Calu3 (cell line): Measurements from ENCODE around the gene RPL32. TPM values are rescaled to one million over a fixed set of nuclear protein-coding genes. Genes with fewer than 3 reads are reported as not detected.

ENCODE experiments used
- BruUV-seq: library from RNA; stranded (reverse); fragments of 400-500 nt; replicated peaks from 2 replicates; lab custom pipeline; 2021; lab: Mats Ljungman, UMichigan
- CTCF ChIA-PET: fragments of 300-600 bp; sonication (Branson Sonifier 250); formaldehyde crosslinking; loops from one replicate; lab custom pipeline; 2022; ENCODE audit warnings: antibody characterized with exemption; lab: Charles Lee
- DNase-seq: peaks from one replicate; pipeline ENCODE4 v3.0.0; 2022
- H3K27ac Mint-ChIP-seq: one replicate; pipeline ENCODE4 v1.8.0; 2022; ENCODE audit warnings: mixed read lengths; ENCODE audit not compliant: unreplicated experiment
- H3K27me3 Mint-ChIP-seq: one replicate; pipeline ENCODE4 v1.8.0; 2022; ENCODE audit warnings: mixed read lengths; ENCODE audit not compliant: unreplicated experiment
- H3K36me3 Mint-ChIP-seq: one replicate; pipeline ENCODE4 v1.8.0; 2022; ENCODE audit warnings: mild to moderate bottlenecking, moderate library complexity, mixed read lengths; ENCODE audit not compliant: insufficient read depth, unreplicated experiment
- H3K4me1 Mint-ChIP-seq: one replicate; pipeline ENCODE4 v1.8.0; 2022; ENCODE audit warnings: mild to moderate bottlenecking, low read depth, mixed read lengths; ENCODE audit not compliant: unreplicated experiment
- H3K4me3 Mint-ChIP-seq: one replicate; pipeline ENCODE4 v1.8.0; 2022; ENCODE audit warnings: mild to moderate bottlenecking, low read depth, moderate library complexity, mixed read lengths; ENCODE audit not compliant: unreplicated experiment
- H3K9me3 Mint-ChIP-seq: one replicate; pipeline ENCODE4 v1.8.0; 2022; ENCODE audit warnings: low read depth, mixed read lengths; ENCODE audit not compliant: unreplicated experiment
- CTCF ChIP-seq: fragments of 200-600 bp; IDR thresholded peaks from one replicate; pipeline ENCODE4 v1.8.0; 2022; ENCODE audit warnings: antibody characterized with exemption; ENCODE audit not compliant: unreplicated experiment
- intact Hi-C: fragments of 100-400 bp; cut with micrococcal nuclease; formaldehyde crosslinking; loops from one replicate; pipeline ENCODE4 v1.10.0; 2022; ENCODE audit not compliant: unreplicated experiment
- total RNA-seq: library from RNA; stranded (reverse); gene quantifications from 2 replicates; pipeline ENCODE4 v1.2.3, GENCODE V29; 2022

Gene RPL32
- total RNA-seq, 1 experiment from 2014 or later, result 1,222 TPM

DNA sequence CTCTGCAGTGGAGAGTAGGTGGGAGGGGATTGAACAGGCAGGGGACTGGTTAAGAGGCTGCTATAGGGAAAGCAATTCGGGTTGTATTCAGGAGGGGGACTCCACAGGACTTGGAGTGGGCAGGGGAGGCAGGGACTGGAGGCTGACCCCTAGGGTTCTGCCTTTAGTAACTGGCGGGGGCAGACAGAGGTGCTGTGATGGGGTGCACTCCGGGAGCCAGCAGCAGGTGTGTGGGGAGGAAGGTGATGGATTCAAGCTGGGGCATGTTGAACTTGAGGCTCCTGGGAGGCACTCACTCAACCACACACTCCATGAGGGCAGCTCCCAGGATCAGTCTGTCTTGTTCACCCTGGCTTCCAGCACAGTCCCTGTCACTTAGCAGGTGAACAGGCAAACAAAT is 32.4 kb downstream of the RPL32 start:
- H3K4me1 Mint-ChIP-seq, result peaks cover 8% of the 10 kb centered on the region
- intact Hi-C loops, result no loop called here
- no peak for TF ChIP-seq CTCF
- H3K4me3 Mint-ChIP-seq, result peak overlapping the region; percentile 68
- peaks cover 16% of the 10 kb centered on the region for H3K27me3 Mint-ChIP-seq
- no peaks in the 10 kb centered on the region for H3K9me3 Mint-ChIP-seq
- CTCF ChIA-PET, result interaction anchor here (0.6 kb wide), 1 partner anchor 176 kb away, joined by 3 read pairs; no protein-coding TSS in a partner anchor
- BruUV-seq, result no TSS peak
- no peak for DNase-seq
- no peak overlapping the region for H3K27ac Mint-ChIP-seq
- peaks cover 8% of the 10 kb centered on the region for H3K36me3 Mint-ChIP-seq

DNA sequence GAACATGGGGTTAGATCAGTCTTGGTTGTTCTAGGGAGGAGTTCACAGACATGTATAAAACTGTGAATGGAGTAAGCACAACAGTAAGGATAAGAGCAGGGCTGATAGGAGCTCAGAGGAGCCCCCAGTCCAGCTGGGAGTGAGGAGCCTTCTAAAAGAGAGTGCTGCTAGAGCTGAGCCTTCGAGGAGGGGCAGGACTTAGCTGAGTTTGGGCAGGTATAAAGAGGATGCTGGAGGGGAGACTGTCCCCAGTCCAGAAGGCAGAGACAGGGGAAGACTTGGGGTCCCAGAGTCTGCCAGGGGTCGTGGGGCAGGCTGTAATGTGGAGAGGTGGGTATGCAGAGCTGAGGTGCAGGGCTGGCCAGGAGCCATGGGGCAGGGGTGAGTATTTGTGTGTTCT is 32.8 kb downstream of the RPL32 start:
- BruUV-seq, result no TSS peak
- Mint-ChIP-seq H3K4me3 (peak overlapping the region; percentile 68), H3K27me3 (peaks cover 16% of the 10 kb centered on the region)

GRCh38 chr3:12807601-12808359 is 33.6 kb downstream of the RPL32 start:
- DNase-seq, result no peak
- no peak for TF ChIP-seq CTCF
- Mint-ChIP-seq H3K27ac (no peak overlapping the region), H3K4me3 (no peak overlapping the region), H3K4me1 (peaks cover 8% of the 10 kb centered on the region), H3K36me3 (peaks cover 8% of the 10 kb centered on the region), H3K27me3 (peaks cover 16% of the 10 kb centered on the region), H3K9me3 (no peaks in the 10 kb centered on the region)
- CTCF ChIA-PET, result interaction anchor here (1.0 kb wide), 1 partner anchor 20 kb away, joined by 3 read pairs; no protein-coding TSS in a partner anchor
- intact Hi-C loops, result no loop called here
- BruUV-seq, result no TSS peak

More for the DNA sequence above, 32.8 kb downstream of the RPL32 start:
- Mint-ChIP-seq H3K9me3 (no peaks in the 10 kb centered on the region), H3K36me3 (peaks cover 8% of the 10 kb centered on the region), H3K4me1 (peaks cover 8% of the 10 kb centered on the region), H3K27ac (no peak overlapping the region)
- TF ChIP-seq CTCF, result no peak
- DNase-seq, result no peak
- CTCF ChIA-PET, result interaction anchor here (0.6 kb wide), 1 partner anchor 176 kb away, joined by 3 read pairs; no protein-coding TSS in a partner anchor
- intact Hi-C loops, result no loop called here

DNA sequence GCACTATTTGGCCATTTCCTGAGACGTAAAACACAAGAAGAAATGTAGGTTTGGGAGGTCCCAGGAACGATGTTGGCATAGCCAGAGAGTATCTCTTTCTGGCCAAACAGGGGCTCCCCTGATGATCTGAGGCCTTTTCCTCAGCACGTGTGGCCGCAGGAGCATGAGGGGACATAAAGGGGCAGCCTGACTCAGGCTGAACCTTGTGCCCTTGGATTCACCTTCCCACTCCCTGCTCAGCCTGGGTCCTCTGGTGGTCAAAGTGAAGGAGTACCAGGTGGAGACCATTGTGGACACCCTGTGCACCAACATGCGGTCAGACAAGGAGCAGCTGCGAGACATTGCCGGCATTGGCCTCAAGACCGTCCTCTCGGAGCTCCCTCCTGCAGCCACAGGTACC is 34.3 kb downstream of the RPL32 start:
- H3K27me3 Mint-ChIP-seq, result peaks cover 16% of the 10 kb centered on the region
- H3K4me3 Mint-ChIP-seq, result no peak overlapping the region
- H3K4me1 Mint-ChIP-seq, result peaks cover 8% of the 10 kb centered on the region
- TF ChIP-seq CTCF, result no peak
- H3K9me3 Mint-ChIP-seq, result no peaks in the 10 kb centered on the region
- H3K27ac Mint-ChIP-seq, result no peak overlapping the region
- H3K36me3 Mint-ChIP-seq, result peaks cover 8% of the 10 kb centered on the region
- intact Hi-C loops, result no loop called here
- no peak for DNase-seq
- BruUV-seq, result no TSS peak
- CTCF ChIA-PET, result interaction anchor here (1.0 kb wide), 1 partner anchor 20 kb away, joined by 3 read pairs; no protein-coding TSS in a partner anchor
